Measurements from ENCODE around the gene ZXDA. TPM values are rescaled to one million over a fixed set of nuclear protein-coding genes. Genes with fewer than 3 reads are reported as not detected.

Gene ZXDA
- total RNA-seq, 1 experiment from 2014 or later: 4.2 TPM

Other genes with a start within 250 kb of the ZXDA start
- gene NLRP2B, start 230.2 kb downstream of the ZXDA start, total RNA-seq (2014; rRNA removed; shearing (Covaris generic)): not detected in 2 replicates

Measured in RPMI7951 (cell line).